Globus pallidus (tissue), 1 donor: Measurements from ENCODE around the gene PHTF2.
"Not testable (repeated sequence)": the region's sequence is repeated elsewhere in the genome, so short reads cannot be mapped to it uniquely, and the experiment has no call there.

Experiments
- DNase-seq: peaks from one replicate; pipeline ENCODE4 v3.0.0-alpha.2; 2015; ENCODE audit warnings: low spot score

The PHTF2 gene

DNA sequence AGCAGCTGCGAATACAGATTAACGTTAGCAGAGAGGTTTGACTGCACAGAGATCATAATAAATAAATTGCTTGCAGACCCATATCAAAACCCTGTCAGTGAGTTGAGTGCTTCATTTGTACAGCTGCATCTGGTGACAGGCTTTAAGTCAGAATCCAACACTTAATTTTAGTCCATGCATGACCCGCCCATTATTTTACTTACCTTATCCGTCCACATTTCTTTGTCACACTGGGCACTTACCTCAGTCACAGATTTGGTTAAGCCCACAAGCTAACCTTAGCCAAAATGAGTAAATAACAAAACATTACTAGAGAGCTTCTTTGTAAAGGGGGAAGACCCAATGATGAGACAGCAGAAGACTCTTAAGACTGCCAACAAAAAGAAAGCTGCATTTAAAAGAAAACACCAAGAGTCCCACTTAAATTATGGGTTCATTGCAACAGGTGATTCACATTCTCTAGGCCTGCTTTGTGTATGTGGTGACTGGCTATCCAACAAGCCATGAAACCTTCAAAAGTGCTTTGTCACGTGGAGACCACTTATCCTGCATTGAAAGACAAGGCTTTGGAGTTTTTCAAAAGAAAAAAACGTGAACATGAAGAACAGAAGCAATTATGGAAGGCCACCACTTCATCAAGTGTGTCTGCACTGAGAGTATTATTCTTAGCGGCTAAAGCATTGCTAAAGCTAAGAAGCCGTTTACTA is 32.2 kb downstream of the PHTF2 start:
- DNase-seq = no peak

DNA sequence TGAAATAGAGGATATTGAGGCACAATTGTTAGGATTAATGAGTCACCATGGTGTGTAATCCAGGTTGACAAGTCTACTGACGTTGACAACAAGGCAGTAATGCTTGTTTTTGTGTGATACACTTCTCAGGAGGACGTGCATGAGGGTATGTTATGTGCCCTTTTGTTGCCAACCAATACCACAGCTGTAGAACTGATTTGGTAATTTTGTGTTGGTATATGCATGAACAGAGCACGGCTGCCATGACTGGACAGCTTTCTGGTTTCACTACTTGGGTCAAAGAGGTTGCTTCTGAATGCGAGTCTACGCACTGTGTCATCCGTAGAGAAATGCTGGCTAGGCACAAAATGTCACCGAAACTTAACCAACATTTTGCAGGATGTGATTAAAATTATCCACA is 32.9 kb downstream of the PHTF2 start:
- no peak for DNase-seq

- DNase-seq = no peak
These were observed 33.4 kb downstream of the PHTF2 start for GRCh38 chr7:77831953-77832352.

DNA sequence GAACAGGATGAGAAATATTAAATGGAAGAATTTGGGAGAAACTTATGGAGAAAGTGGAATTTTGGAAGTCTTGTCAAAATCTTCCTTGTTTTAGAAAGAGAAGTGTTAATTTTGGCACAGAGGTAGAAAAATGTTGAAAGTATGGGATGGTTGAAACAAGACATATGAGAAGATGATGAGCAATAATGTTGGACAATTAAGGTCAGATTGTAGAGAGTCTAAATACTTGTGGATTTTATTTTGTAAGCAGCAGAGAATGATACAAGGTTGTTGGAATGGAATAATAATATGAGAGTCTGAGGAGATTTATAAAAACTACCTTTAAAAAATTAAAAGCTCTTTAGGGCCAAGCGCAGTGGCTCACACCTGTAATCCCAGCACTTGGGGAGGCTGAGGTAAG is 34.6 kb downstream of the PHTF2 start:
- DNase-seq = no peak

DNA sequence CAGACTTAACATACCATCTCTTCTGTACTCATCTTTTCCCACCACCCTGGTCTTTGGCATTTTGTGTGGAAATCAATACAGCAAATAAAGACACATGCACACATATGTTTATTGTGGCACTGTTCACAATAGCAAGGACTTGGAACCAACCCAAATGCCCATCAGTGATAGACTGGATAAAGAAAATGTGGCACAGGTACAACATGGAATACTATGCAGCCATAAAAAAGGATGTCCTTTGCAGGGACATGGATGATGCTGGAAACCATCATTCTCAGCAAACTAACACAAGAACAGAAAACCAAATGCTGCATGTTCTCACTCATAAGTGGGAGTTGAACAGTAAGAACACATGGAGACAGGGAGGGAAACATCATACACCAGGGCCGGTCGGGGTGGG is 37.9 kb downstream of the PHTF2 start:
- not testable (repeated sequence) for DNase-seq

- DNase-seq = no peak
These were observed 38.7 kb downstream of the PHTF2 start for GRCh38 chr7:77837275-77837674.

DNA sequence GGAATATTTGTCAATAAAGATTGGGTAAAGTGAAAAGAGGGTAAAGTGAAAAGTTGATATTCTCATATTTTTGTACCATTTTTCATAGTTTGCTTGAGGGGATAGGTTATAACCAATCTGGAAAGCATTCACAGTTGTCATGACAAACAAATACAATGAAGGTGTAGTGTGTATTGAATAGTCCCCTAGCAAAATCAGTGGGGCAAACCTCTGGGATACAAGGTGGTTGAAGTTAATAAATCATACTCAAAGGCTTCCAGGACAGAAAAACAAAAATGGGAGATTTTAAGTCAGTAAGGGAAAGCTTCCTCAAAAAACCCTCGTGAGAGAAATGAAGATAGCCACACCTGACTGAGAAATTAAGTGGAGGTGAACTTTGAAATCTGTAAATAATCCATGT is 39.4 kb downstream of the PHTF2 start:
- no peak for DNase-seq

GRCh38 chr7:77838929-77839491 is 40.4 kb downstream of the PHTF2 start:
- no peak for DNase-seq

- DNase-seq = no peak
These were observed 41.3 kb downstream of the PHTF2 start for GRCh38 chr7:77839919-77840318.

- no peak for DNase-seq
These were observed 44.6 kb downstream of the PHTF2 start for GRCh38 chr7:77843194-77843593.

DNA sequence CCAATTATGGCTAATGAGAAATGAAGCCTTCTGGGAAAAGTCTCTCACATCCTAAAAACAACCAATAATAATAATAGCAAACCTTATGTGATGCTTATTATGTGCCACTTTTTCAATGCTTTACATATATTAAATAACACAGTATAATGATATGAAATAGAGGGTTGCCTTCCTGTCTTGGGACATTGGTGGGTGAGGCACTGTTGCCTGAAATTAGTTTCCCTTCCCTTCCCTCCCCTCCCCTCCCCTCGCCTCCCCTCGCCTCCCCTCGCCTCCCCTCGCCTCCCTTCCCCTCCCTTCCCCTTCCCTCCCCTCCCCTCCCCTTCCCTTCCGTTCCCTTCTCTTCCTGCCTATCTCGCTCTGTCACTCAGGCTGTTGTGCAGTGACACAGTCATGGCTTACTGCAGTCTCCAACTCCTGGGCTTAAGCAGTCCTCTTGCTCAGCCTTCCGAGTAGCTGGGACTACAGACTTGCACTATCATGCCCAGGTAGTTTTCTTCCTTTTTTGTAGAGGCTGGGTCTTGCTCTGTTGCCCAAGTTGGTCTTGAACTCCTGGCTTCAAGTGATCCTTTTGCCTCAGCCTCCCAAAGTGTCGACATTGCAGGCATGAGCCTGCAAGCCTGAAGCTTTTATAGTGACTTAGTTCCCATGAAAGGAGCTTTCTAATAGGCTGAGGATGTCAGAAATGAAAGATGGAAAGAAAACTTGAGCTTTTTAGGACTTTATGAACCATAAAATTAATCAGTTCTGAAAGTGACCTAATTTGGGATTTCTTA is 47.9 kb downstream of the PHTF2 start:
- no peak for DNase-seq

DNA sequence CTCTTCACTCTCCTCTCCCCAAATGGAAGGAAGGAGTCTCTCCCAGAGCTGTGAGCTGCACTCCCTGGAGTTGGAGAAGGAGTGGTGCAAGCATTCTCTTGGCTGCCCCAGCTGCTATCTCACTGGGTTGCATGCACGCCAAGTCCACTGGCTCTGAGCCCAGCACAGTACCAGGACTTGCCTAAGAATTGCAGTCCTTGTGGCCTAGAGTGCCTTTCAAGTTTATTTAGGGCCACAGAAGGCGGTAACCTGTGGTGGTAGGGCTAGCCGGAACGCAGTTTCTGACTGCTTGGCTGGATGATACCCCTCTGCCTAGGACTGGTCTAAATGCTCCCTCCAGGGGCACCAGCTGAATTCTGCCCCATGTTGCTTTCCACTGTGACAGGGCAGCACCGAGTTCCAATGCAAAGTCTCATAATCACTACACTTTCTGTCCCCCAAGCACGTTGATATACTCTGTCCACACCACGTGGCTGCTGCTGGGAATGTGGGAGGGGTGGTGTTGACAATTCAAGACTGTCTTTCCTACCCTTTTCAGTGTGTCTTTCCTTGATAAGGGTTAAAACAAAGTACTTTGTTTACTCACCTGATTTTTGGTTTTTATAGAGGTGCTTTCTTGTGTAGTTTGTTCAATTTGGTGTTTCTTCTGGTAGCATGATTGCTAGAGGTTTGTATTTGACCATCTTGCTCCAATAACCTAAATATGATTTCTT is 57.0 kb downstream of the PHTF2 start:
- DNase-seq = peak; percentile 38

DNA sequence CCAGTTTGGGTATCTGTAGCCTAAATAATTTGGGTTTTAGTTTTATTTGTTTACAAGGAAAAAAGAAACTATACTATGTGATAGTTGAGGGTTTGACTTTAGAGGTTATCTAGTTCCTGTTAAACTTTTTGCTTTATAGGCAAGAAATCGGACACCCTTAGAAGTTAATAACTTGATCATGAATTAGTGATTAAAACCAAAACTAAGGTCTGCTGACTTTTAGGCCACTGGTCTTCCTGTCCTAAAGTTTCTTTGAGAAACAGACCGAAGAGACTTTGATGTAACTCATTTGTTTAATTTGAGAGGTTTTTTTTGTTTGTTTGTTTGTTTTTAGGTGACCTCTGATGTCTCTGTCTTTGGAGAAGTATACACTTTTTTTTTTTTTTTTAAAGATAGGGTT is 59.7 kb downstream of the PHTF2 start:
- no peak for DNase-seq

DNA sequence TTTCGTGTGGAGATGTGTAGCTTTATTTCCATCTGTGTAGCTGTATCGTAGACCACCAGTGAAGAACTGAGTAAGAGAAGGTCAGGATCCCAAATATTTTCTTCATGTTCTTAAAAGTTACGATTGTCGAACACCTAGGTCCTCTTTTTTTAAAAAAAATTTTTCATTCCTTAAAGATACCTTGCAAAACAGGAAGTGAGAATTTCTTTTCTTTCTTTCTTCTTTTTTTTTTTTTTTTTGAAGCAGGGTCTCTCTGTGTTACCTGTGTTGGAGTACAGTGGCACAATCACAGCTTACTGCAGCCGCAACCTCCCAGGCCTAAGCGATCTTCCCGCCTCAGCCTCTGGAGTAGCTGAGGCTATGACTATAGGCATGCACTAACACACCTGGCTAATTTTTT is 60.8 kb downstream of the PHTF2 start:
- DNase-seq = no peak

DNA sequence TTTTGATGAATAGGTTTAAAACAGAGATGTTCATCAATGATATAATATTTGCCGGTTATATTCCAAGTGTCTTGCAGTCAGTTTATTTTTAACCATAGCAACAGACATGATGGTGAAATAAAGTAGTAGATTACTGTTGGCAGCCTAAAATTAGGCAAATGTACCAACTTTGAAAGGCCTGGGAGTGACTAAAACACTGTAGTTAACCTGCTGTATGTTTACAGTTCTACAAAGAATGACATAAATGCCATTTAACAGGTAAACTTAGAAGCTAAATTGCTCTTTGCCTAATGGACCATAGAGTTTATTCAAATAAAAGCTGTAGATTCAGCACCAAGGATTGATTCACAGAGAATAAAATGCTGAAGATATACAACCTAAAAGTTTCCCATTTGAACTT is 64.1 kb downstream of the PHTF2 start:
- DNase-seq = no peak

- DNase-seq = no peak
These were observed 65.3 kb downstream of the PHTF2 start for GRCh38 chr7:77863860-77864259.

GRCh38 chr7:77866370-77866769 is 67.8 kb downstream of the PHTF2 start:
- no peak for DNase-seq

DNA sequence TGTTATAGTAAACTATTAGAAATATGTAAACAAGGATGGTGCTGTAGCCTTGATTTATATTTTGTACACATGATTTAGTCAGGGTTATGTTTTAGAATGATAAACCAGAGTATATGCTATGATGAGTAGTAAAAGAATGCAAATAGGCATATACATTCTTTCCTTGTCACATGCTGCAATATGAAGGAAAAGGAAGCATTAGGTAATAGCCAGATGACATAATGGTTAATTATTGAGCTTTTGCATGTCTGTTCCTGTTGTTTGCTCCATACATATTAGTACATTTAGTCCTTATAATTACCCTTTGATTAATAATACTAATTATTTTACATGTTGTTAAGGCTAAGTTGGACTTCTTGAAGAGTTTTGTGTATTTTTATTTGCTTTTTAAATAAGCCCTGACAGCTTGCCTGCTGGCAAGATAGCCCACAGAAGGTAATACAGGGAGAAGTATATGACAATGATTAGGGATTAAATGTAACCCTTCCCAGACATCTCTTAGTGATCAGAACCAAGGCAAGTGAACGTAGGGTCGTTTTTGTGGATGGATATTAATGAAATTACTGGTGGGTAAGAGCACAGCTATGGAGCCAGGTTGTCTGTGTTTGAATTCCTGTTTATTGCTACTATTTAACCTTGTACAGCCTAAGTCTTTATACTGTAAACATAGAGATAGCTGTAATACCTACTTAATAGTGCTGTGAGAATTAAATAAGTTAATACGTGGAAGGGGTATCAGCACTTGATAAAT is 68.4 kb downstream of the PHTF2 start:
- DNase-seq = no peak

GRCh38 chr7:77867537-77867865 is 68.9 kb downstream of the PHTF2 start:
- DNase-seq = no peak

DNA sequence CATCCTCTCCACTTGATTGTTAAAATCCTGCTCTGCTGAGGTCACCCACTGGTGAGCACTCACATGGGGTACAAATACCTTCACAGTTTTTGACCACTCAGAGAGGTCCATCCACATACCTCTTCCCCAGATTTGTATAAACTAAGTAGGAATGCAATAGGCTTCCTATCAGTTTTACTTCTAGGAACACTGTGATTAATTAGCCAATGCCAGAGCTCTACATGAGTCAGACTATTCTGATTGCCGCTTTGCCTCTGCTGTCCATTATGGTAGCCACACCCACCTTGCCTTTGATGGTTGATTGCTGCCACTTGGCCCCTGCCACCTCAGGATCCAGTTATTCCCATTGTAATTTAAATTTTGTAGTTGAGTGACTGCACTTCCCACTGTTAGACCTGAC is 73.7 kb downstream of the PHTF2 start:
- not testable (repeated sequence) for DNase-seq

GRCh38 chr7:77873416-77874327 is 75.1 kb downstream of the PHTF2 start:
- not testable (repeated sequence) for DNase-seq
